ENCODE measurements around the gene MECR. TPM values are rescaled to one million over a fixed set of nuclear protein-coding genes. Genes with fewer than 3 reads are reported as not detected.

MECR gene, protein sequence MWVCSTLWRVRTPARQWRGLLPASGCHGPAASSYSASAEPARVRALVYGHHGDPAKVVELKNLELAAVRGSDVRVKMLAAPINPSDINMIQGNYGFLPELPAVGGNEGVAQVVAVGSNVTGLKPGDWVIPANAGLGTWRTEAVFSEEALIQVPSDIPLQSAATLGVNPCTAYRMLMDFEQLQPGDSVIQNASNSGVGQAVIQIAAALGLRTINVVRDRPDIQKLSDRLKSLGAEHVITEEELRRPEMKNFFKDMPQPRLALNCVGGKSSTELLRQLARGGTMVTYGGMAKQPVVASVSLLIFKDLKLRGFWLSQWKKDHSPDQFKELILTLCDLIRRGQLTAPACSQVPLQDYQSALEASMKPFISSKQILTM
- total RNA-seq: 34.5 and 36.4 TPM in 2 replicates

DNA sequence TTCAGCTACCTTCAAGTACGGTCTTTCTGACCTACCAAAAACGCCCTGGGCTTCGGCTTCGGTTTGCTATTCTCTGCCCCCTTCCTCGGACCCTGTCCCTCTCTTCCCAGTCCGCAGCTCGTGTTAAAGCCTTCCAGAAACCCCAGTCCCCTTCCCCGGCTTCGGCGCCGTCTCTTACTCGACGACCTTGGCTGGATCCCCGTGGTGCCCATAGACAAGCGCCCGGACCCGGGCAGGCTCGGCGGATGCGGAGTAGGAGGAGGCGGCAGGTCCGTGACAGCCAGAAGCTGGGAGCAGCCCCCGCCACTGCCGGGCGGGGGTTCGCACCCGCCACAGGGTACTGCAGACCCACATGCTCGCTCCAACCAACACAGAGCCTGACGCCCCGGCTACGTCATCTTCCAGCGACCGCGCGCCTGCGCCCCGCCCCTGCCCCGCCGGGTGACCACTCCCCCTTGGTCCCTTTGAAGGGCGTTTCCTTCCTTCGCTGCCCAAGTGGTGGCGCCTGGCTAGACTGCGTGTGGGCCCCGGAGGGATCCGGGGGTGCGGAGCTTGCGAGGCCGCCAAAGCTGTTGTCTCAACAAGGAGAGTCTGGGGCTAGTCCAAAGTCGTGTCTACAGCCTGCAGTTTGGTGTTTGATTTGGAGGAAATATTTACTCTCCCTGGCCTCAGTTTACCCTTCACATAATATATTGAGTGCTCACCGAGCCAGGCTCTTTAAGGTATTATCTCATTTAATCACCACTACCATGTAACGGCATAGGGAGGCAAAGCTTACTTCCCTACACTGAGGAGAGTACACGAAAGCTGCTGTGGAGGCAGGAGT is at the start of gene MECR:
TSS of gene MECR (minus strand) at position 382 of the 826 bp plus-strand sequence. CDS start at position 354, 28 bp downstream.
- H3K4me3 Mint-ChIP-seq: peak within 1 kb of the TSS; percentile 94
- no peaks in the 10 kb centered on the region for H3K9me3 Mint-ChIP-seq
- peaks cover 23% of the 10 kb centered on the region for H3K4me1 Mint-ChIP-seq (ENCODE audit: low read depth)
- peaks cover 15% of the 10 kb centered on the region for H3K27me3 Mint-ChIP-seq (ENCODE audit: insufficient read depth)
- no peaks in the 10 kb centered on the region for H3K36me3 Mint-ChIP-seq (ENCODE audit: low read depth)
- peak; percentile 95 for DNase-seq (ENCODE audit: low spot score)
- intact Hi-C loops (cut with micrococcal nuclease): loop anchor here (1.0 to 10.0 kb wide), 5 partner anchors 50 to 1554 kb away; partner anchors contain the start of gene SRSF4
- peak within 1 kb of the TSS; percentile 84 for H3K27ac Mint-ChIP-seq

DNA sequence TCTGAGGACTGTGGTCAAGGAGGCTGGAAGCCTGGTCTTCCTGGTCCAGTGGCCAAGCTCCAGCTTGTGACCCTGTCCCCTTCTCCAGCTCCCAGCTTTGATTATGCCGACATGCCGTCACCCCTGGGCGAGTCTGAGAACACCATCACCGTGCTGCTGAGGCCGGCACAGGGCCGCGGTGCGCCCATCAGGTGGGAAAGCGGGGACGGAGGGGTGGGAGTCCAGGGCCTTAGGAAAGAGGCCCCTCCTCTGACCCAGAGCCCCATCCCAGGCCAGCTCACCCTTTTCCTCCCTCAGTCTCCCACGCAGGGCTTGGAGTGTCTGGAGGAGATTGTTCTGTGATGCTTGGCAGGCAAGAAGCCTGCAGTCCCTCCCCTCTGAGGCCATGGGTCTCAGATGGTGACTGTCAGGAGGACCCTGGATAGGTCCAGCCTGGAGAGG is 49.2 kb upstream of the MECR start:
- intact Hi-C loops (cut with micrococcal nuclease): no loop called here
- no peak overlapping the region for H3K27ac Mint-ChIP-seq
- H3K36me3 Mint-ChIP-seq (ENCODE audit: low read depth): no peaks in the 10 kb centered on the region
- peaks cover 6% of the 10 kb centered on the region for H3K4me1 Mint-ChIP-seq (ENCODE audit: low read depth)
- peaks cover 3% of the 10 kb centered on the region for H3K27me3 Mint-ChIP-seq (ENCODE audit: insufficient read depth)
- no peak for DNase-seq (ENCODE audit: low spot score)
- H3K9me3 Mint-ChIP-seq: no peaks in the 10 kb centered on the region
- no peak overlapping the region for H3K4me3 Mint-ChIP-seq

DNA sequence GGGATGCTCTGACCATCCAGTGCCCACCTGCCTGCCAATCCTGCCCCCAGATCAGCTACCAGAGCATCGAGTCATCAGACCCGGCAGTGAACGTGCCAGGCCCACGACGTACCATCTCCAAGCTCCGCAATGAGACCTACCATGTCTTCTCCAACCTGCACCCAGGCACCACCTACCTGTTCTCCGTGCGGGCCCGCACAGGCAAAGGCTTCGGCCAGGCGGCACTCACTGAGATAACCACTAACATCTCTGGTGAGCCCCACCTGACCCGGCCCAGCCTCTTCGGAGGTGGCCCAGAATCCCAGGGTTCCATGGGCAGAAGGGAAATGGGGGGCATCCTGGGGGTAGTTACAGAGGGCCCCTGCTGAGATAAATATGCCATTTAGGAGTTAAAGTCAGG is 48.7 kb upstream of the MECR start:
- Mint-ChIP-seq H3K27me3 (ENCODE audit: insufficient read depth) (peaks cover 3% of the 10 kb centered on the region), H3K36me3 (ENCODE audit: low read depth) (no peaks in the 10 kb centered on the region), H3K9me3 (no peaks in the 10 kb centered on the region), H3K27ac (no peak overlapping the region), H3K4me1 (ENCODE audit: low read depth) (peaks cover 6% of the 10 kb centered on the region), H3K4me3 (no peak overlapping the region)
- intact Hi-C loops (cut with micrococcal nuclease): no loop called here
- DNase-seq (ENCODE audit: low spot score): no peak

DNA sequence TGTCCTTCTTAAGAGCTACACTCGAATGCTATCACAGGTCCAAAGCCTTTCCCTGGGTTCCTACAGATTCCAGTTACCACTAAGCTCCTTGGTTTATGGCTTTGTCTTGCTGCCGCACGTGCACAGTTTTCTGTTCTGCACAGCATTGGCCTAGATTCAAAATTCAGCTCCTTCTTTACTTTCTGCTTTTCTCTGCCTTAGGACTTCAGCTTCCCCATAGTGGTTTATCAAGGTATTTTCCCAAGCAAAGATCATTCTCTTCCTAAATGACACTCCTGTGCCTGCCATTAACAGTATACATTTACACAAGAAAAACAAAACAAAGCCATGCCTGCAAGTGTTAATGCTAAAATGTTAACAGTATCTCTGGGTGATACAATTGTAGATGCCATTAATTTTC is 47.4 kb upstream of the MECR start:
- intact Hi-C loops (cut with micrococcal nuclease): no loop called here
- Mint-ChIP-seq H3K27ac (no peak overlapping the region), H3K36me3 (ENCODE audit: low read depth) (no peaks in the 10 kb centered on the region), H3K4me1 (ENCODE audit: low read depth) (peaks cover under 1% of the 10 kb centered on the region), H3K27me3 (ENCODE audit: insufficient read depth) (peaks cover 6% of the 10 kb centered on the region), H3K9me3 (no peaks in the 10 kb centered on the region), H3K4me3 (no peak overlapping the region)
- DNase-seq (ENCODE audit: low spot score): no peak

DNA sequence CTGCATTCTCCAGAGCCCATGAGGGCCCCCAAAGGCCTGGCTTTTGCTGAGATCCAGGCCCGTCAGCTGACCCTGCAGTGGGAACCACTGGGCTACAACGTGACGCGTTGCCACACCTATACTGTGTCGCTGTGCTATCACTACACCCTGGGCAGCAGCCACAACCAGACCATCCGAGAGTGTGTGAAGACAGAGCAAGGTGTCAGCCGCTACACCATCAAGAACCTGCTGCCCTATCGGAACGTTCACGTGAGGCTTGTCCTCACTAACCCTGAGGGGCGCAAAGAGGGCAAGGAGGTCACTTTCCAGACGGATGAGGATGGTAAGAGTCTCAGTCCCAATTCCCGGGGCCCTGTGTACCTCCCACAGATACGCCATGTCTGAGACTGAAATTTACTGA is 44.7 kb upstream of the MECR start:
- intact Hi-C loops (cut with micrococcal nuclease): no loop called here
- Mint-ChIP-seq H3K27me3 (ENCODE audit: insufficient read depth) (peaks cover 17% of the 10 kb centered on the region), H3K27ac (no peak overlapping the region), H3K9me3 (no peaks in the 10 kb centered on the region), H3K36me3 (ENCODE audit: low read depth) (no peaks in the 10 kb centered on the region), H3K4me1 (ENCODE audit: low read depth) (no peaks in the 10 kb centered on the region), H3K4me3 (no peak overlapping the region)
- DNase-seq (ENCODE audit: low spot score): no peak

DNA sequence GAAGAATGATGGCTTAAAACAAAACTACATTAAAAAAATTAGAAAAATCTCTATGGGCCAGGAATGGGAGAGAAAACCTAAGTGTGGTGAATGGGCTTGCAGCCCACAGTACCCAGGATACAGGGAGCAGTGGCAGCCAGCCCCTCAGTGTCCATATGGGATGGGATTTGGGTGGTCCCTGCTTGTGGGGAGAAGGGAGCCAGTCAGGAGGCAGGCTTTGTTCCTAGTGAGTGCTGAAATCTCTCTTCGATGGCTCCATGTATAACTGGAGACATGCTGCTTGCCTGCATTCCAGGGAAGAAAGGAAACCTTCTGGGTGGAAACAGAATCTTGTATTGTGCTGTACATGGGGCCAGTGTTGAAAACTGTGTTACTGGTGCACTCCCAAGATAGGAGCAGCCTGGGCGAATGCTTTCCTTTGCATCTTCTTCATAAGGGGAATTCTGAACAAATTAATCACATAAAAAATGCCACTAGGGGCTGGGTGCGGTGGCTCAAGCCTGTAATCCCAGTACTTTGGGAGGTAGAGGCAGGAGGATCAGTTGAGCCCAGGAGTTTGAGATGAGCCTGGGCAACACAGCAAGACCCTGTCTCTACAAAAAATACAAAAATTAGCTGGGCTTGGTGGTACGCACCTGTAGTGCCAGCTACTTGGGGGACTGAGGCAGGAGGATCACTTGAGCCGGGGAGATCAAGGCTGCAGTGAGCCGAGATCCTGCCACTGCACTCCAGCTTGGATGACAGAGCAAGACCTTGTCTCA is 41.6 kb upstream of the MECR start:
- intact Hi-C loops (cut with micrococcal nuclease): no loop called here
- peaks cover 28% of the 10 kb centered on the region for H3K27me3 Mint-ChIP-seq (ENCODE audit: insufficient read depth)

DNA sequence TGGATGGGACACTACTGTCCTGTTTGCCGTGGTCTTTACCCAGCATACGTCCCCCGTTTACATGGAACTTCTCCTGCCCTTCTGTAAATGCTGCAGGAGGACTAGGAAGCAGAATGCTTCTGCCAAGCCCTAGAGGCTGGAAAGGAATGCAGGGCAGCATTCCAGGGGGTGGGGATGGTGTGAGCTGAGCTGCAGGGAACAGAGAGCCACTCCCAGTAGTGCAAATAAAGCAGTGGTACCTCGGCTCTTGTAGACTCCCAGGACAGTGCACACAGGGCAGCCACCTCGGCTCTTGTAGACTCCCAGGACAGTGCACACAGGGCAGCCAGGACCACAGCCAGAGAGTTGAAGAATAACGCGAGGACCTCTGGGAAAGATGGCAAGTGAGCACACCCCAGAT is 41.0 kb upstream of the MECR start:
- Mint-ChIP-seq H3K4me1 (ENCODE audit: low read depth) (no peaks in the 10 kb centered on the region), H3K9me3 (no peaks in the 10 kb centered on the region), H3K27me3 (ENCODE audit: insufficient read depth) (peaks cover 32% of the 10 kb centered on the region), H3K4me3 (no peak overlapping the region), H3K36me3 (ENCODE audit: low read depth) (no peaks in the 10 kb centered on the region), H3K27ac (no peak overlapping the region)
- no peak for DNase-seq (ENCODE audit: low spot score)
- intact Hi-C loops (cut with micrococcal nuclease): no loop called here

More for the DNA sequence above, 41.6 kb upstream of the MECR start:
- H3K36me3 Mint-ChIP-seq (ENCODE audit: low read depth): no peaks in the 10 kb centered on the region
- no peak for DNase-seq (ENCODE audit: low spot score)
- no peaks in the 10 kb centered on the region for H3K9me3 Mint-ChIP-seq
- no peak overlapping the region for H3K27ac Mint-ChIP-seq
- H3K4me3 Mint-ChIP-seq: no peak overlapping the region
- no peaks in the 10 kb centered on the region for H3K4me1 Mint-ChIP-seq (ENCODE audit: low read depth)

DNA sequence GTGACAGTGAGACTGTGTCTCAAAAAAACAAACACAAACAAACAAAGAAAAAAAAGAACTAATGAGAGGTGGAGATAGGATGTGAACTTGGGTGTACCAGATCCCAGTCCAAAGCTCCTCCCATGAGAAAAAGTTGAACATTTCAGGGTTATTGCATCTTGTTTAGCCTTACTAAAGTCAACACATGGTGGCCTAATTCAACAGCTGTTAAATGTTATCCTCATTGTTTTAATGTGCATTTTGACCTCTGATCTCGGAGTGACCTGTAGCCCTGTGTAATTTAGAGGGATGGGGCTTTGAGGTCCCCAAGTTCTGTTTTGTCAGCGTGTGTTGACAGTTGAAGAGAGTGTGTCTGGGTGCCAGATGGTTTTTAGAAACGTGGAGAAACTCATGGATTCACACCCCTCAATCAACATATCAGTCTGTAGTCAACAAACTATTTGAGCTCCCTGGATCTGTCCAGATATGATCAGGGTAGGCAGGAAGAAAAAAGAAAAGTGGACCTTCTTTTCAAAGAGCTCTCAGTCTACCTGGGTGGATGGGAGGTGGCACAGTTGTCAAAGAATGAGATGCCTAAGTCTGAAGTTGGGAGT is 40.3 kb upstream of the MECR start:
- no peak overlapping the region for H3K27ac Mint-ChIP-seq
- H3K4me3 Mint-ChIP-seq: no peak overlapping the region
- no peaks in the 10 kb centered on the region for H3K9me3 Mint-ChIP-seq
- peaks cover 32% of the 10 kb centered on the region for H3K27me3 Mint-ChIP-seq (ENCODE audit: insufficient read depth)
- H3K4me1 Mint-ChIP-seq (ENCODE audit: low read depth): no peaks in the 10 kb centered on the region
- intact Hi-C loops (cut with micrococcal nuclease): no loop called here
- DNase-seq (ENCODE audit: low spot score): no peak
- H3K36me3 Mint-ChIP-seq (ENCODE audit: low read depth): no peaks in the 10 kb centered on the region

DNA sequence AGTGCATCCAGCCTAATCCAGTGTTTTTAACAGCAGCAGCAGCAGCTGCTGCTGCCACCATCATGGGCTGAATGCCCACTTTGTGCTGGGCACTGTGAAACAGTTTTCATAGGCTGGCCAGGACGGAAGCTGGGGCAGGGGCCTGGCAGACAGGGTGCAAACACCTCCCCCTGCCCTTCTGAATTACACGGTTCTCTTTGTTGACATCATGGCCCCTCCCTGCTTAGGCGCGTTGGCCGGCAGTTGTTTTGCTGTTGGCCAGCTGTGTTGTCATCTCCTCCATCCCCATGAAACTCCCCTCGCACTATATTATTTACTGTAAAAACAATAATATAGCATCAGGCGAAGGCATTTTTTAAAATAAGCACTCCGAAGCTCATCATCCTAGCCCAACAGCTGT is 38.6 kb upstream of the MECR start:
- Mint-ChIP-seq H3K27me3 (ENCODE audit: insufficient read depth) (peaks cover 39% of the 10 kb centered on the region), H3K4me3 (no peak overlapping the region), H3K4me1 (ENCODE audit: low read depth) (no peaks in the 10 kb centered on the region), H3K36me3 (ENCODE audit: low read depth) (no peaks in the 10 kb centered on the region), H3K9me3 (no peaks in the 10 kb centered on the region), H3K27ac (no peak overlapping the region)
- intact Hi-C loops (cut with micrococcal nuclease): no loop called here
- no peak for DNase-seq (ENCODE audit: low spot score)

DNA sequence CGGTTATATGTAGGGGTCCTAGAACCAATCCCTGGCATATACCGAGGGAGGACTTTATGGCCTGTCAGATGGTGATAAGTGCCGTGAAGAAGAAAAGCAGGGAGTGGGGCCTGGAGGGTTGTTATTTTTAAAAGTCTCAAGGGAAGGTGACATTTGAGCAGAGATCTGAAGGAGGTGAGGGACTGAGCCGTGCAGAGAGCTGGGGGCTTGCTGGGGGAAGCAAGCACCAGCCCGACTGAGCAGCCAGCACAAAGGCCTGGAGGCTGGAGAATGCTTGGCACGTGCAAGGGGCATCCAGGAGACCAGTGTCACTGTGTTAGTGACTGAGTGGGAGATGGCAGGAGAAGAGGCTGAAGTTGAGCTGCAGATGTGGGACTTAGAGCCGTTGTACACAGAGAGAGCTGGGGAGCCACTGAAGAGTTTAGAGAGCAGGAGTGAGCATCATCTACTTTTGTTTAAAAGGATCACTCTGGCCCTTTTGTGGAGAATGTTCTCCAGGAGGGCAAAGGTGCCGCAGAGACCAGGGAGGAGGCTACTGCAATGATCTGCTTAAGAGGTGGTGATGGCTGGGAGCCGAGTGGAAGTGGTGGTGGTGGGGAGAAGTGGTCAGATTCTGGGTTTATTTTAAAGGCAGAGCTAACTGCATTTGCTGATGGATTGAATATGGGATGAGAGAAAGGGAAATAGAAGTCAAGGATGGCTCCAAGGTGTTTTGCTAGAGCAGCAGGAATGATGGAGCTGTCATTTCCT is 36.8 kb upstream of the MECR start:
- intact Hi-C loops (cut with micrococcal nuclease): no loop called here
- no peaks in the 10 kb centered on the region for H3K4me1 Mint-ChIP-seq (ENCODE audit: low read depth)
- peaks cover 37% of the 10 kb centered on the region for H3K27me3 Mint-ChIP-seq (ENCODE audit: insufficient read depth)
- no peak overlapping the region for H3K27ac Mint-ChIP-seq
- DNase-seq (ENCODE audit: low spot score): no peak
- no peaks in the 10 kb centered on the region for H3K9me3 Mint-ChIP-seq
- H3K36me3 Mint-ChIP-seq (ENCODE audit: low read depth): no peaks in the 10 kb centered on the region
- H3K4me3 Mint-ChIP-seq: no peak overlapping the region

DNA sequence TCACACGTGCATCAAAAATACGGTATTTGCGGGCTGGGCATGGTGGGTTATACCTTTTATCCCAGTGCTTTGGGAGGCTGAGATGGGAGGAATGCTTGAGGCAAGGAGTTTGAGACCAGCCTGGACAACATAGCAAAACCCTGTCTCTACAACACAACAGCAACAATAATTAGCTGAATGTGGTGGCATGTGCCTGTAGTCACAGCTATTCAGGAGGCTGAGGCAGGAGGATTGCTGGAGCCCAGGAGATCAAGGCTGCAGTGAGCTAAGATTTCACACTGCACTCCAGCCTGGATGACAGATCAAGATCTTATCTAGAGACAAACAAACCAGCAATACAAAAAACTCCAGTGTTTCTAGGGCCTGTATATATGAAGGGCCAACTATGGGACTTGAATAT is 36.2 kb upstream of the MECR start:
- Mint-ChIP-seq H3K27ac (no peak overlapping the region), H3K9me3 (no peaks in the 10 kb centered on the region), H3K27me3 (ENCODE audit: insufficient read depth) (peaks cover 35% of the 10 kb centered on the region), H3K36me3 (ENCODE audit: low read depth) (no peaks in the 10 kb centered on the region), H3K4me3 (no peak overlapping the region), H3K4me1 (ENCODE audit: low read depth) (no peaks in the 10 kb centered on the region)
- no peak for DNase-seq (ENCODE audit: low spot score)
- intact Hi-C loops (cut with micrococcal nuclease): no loop called here

DNA sequence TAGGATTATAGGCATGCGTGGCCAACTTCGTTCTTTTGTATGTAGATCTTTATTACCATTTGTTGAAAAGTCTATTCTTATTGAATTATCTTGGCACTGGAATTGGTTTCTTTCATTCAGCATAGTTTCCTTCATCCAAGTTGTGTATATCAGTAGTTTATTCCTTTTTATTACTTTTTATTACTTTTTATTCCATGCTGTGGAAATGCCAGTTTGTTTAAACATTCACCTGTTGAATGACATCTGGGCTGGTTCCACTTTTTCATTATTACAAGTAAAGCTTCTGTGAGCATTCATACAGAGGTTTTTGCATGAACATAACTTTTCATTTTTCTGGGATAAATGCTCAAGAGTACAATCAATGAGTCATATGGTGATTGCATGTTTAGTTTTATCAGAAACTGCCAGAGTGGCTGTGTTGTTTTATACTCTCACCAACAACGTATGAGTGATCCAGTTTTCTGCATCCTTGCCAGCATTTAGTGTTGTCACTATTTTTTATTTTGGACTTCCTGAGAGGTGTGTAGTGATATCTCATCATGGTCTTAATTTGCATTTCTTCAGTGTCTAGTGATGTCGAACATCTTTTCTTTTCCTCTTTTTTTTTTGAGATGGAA is 34.1 kb upstream of the MECR start:
- no peak for DNase-seq (ENCODE audit: low spot score)

More for the DNA sequence above, 34.1 kb upstream of the MECR start:
- no peak overlapping the region for H3K4me3 Mint-ChIP-seq
- intact Hi-C loops (cut with micrococcal nuclease): no loop called here
- no peaks in the 10 kb centered on the region for H3K9me3 Mint-ChIP-seq
- no peak overlapping the region for H3K27ac Mint-ChIP-seq
- H3K36me3 Mint-ChIP-seq (ENCODE audit: low read depth): no peaks in the 10 kb centered on the region
- no peaks in the 10 kb centered on the region for H3K4me1 Mint-ChIP-seq (ENCODE audit: low read depth)
- H3K27me3 Mint-ChIP-seq (ENCODE audit: insufficient read depth): peaks cover 49% of the 10 kb centered on the region

All from activated T-helper 1 cell treated with anti-CD3 and anti-CD28 coated beads, Interleukin-12 subunit alpha, Interleukin-12 subunit beta, Interleukin-2, Interleukin-4 antibody, amounts not matched to agents 30 ng/mL and 10 ng/mL and 1 ng/mL, durations not matched to agents 14 hours and 24 hours and 36 hours (primary cell).